HG02870 (cell line): ENCODE results near the gene PRKCI.
"Not testable (repeated sequence)": the region's sequence is repeated elsewhere in the genome, so short reads cannot be mapped to it uniquely, and the experiment has no call there.

ENCODE experiments used
- ATAC-seq: cut with Tn5 transposase; IDR thresholded peaks from one replicate; pipeline ENCODE4 v1.9.1; 2021; ENCODE audit warnings: mild to moderate bottlenecking, moderate library complexity; ENCODE audit not compliant: unreplicated experiment

PRKCI gene

GRCh38 chr3:170278627-170279026 lies 56.4 kb downstream of the PRKCI start:
- no peak for ATAC-seq

GRCh38 chr3:170290194-170290593 lies 68.0 kb downstream of the PRKCI start:
- no peak for ATAC-seq

- ATAC-seq, result no peak
Observed at GRCh38 chr3:170295586-170295985, 73.4 kb downstream of the PRKCI start.

GRCh38 chr3:170296703-170297102 lies 74.5 kb downstream of the PRKCI start:
- no peak for ATAC-seq

- ATAC-seq, result no peak
Observed at GRCh38 chr3:170301405-170301804, 79.2 kb downstream of the PRKCI start.

- no peak for ATAC-seq
Observed at GRCh38 chr3:170302008-170302407, 79.8 kb downstream of the PRKCI start.

GRCh38 chr3:170306015-170306414 lies 83.8 kb downstream of the PRKCI start:
- ATAC-seq, result no peak

- no peak for ATAC-seq
Observed at GRCh38 chr3:170307671-170308405, 85.6 kb downstream of the PRKCI start.

DNA sequence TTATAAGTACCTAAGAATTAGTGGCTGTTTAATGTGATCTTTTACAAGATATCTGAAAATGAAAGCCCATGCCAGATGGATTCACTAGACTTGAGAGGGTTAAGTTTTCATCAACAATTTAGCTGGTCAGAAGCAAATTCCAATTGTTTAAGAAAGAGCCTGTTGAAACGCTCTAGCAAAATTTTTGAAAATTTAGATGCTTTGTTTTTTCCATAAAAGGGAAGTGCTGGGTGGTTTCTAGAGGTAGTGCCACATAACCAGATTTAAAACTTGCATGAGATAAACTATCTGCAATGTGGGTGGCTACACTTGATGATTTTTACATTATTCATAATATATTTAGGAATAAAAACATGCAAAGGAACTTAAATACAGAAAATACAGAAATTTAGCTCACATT lies 86.8 kb downstream of the PRKCI start:
- ATAC-seq, result no peak

GRCh38 chr3:170317954-170318353 lies 95.7 kb downstream of the PRKCI start:
- ATAC-seq, result no peak

GRCh38 chr3:170320461-170321121 lies 98.4 kb downstream of the PRKCI start:
- ATAC-seq, result no peak

DNA sequence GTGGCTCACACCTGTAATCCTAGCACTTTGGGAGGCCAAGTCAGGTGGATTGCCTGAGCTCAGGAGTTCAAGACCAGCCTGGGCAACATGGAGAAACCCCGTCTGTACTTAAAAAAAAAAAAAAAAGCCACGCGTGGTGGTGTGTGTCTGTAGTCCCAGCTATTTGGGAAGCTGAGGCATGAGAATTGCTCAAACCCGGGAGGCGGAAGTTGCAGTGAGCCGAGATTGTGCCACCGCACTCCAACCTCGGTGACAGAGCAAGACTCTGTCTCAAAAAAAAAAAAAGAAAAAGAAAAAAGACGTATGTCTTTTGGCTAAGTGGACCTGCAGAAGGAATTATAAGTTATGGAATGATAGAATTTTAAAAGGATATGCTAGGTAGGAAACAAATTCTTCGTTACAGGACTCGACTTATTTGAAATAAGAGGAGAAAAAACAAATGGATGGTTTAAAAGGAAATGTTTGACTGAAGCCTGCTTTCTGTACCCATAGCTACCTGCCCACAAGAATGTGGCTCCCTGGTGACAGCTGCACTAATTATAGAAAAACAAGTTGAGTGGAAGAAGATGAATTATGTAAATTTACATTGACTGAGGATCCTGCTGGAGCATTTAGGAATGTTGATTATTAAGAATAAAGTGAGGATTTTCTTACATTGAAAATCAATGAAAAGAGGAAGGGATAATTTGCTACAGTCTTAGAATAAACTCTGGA lies 99.3 kb downstream of the PRKCI start:
- ATAC-seq, result no peak

GRCh38 chr3:170322566-170323269 lies 100.5 kb downstream of the PRKCI start:
- no peak for ATAC-seq

GRCh38 chr3:170323331-170323730 lies 101.1 kb downstream of the PRKCI start:
- no peak for ATAC-seq

- no peak for ATAC-seq
Observed at GRCh38 chr3:170324962-170325361, 102.7 kb downstream of the PRKCI start.

GRCh38 chr3:170327040-170327808 lies 105.0 kb downstream of the PRKCI start:
- ATAC-seq, result peak; percentile 80

DNA sequence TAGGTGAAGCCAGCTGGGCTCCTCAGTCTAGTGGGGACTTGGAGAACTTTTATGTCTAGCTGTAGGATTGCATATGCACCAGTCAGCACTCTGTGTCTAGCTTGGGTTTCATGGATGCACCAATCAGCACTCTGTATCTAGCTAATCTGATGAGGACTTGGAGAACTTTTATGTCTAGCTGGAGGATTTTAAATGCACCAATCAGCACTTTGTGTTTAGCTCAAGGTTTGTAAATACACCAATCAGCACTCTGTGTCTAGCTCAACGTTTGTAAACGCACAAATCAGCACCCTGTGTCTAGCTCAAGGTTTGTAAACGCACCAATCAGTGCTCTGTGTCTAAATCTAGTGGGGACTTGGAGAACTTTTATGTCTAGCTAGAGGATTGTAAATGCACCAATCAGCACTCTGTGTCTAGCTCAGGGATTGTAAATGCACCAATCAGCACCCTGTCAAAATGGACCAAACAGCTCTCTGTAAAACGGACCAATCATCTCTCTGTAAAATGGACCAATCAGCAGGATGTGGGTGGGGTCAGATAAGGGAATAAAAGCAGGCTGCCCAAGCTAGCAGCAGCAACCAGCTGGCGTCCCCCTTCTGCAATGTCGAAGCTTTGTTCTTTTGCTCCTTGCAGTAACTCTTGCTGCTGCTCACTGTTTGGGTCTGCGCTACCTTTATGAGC lies 105.8 kb downstream of the PRKCI start:
- not testable (repeated sequence) for ATAC-seq

DNA sequence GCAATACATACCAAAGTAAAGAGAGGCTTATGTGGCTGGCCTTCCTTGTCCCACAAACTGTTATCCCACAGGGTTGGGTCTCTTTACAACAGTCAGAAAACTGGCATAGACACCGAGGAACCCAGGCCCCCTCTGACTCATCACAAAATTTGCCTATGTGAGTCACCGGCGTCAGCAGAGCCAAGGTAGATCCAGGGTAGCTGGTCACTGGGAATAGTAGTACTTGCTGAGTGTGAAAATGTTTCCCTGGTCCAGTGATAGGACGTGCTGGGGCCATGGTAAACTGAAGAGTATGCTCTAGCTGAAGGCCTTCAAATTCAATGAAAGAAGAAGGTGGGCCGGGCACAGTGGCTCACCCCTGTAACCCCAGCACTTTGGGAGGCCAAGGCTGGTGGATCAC lies 108.1 kb downstream of the PRKCI start:
- no peak for ATAC-seq

- ATAC-seq, result no peak
Observed at GRCh38 chr3:170331143-170331542, 108.9 kb downstream of the PRKCI start.

GRCh38 chr3:170337420-170337819 lies 115.2 kb downstream of the PRKCI start:
- no peak for ATAC-seq
